SH-SY5Y (cell line): Measurements from ENCODE around the gene ABCE1.

Experiments
- GATA2 ChIP-seq: IDR thresholded peaks from 2 replicates; pipeline ENCODE4 v1.6.1; 2011; ENCODE audit warnings: mild to moderate bottlenecking, low read depth, low read length
- GATA3 ChIP-seq: IDR thresholded peaks from 2 replicates; pipeline ENCODE4 v1.6.1; 2011; ENCODE audit warnings: low read depth, mild to moderate bottlenecking, low read length, moderate library complexity

DNA sequence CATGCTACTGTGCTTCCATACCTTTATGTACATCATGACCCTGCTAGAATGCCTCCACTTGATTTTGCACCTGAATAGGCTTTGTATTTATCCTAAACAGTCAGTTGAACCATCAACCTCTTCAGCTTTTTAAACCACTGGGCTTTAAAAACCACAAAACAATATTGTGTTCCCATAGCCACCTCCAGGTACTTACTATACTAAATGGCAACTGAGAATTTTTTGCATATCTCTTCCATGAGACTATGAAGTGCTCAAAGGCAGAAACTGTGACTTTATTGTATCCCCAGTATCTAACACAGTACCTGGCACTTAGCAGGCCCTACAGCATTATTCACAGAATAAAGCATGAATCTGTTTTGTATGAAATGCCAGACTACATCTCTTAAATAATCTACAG lies 39.9 kb upstream of the ABCE1 start:
- TF ChIP-seq GATA3 (no peak), GATA2 (no peak)
